Measurements from ENCODE around the gene SORCS1. TPM values are rescaled to one million over a fixed set of nuclear protein-coding genes. Genes with fewer than 3 reads are reported as not detected.

The SORCS1 gene
- total RNA-seq, 1 experiment from 2014 or later, result 1.7 TPM

- Mint-ChIP-seq H3K27me3 (ENCODE audit: low read depth) (no peaks in the 10 kb centered on the region), H3K9me3 (no peaks in the 10 kb centered on the region), H3K27ac (no peak overlapping the region), H3K36me3 (ENCODE audit: insufficient read depth in 1 of 3, low read depth in 3 of 3) (no peaks in the 10 kb centered on the region), H3K4me3 (no peak overlapping the region), H3K4me1 (peaks cover 15% of the 10 kb centered on the region in 2 experiments)
- no peak overlapping the region for H3K14ac ChIP-seq (ENCODE audit: insufficient read depth, low read length)
- no CpG with 5 or more reads among the region's 2 CpGs for WGBS (ENCODE audit: extremely low coverage, insufficient read length, low lambda C conversion rate)
- H3K23me2 ChIP-seq (ENCODE audit: insufficient read length, low read depth, low read length, poor library complexity, severe bottlenecking), result no peaks in the 10 kb centered on the region
- H2AK5ac ChIP-seq (ENCODE audit: insufficient read length, low read length), result no peak overlapping the region
- no peak overlapping the region for H4K8ac ChIP-seq (replicated peaks; ENCODE audit: insufficient read length, low read depth, low read length)
- H3K9me3 ChIP-seq (ENCODE audit: control insufficient read depth, low read depth, low read length), result no peaks in the 10 kb centered on the region
- no peak overlapping the region for H3K4ac ChIP-seq (ENCODE audit: low read depth, low read length)
- H2BK5ac ChIP-seq (ENCODE audit: insufficient read length, low read length), result no peak overlapping the region
- H4K5ac ChIP-seq (ENCODE audit: insufficient read length, low read depth, low read length), result no peak overlapping the region
- no peak overlapping the region for H3K56ac ChIP-seq (ENCODE audit: insufficient read length, low read depth, low read length)
- H3K79me1 ChIP-seq (ENCODE audit: insufficient read depth, low read depth, low read length, poor library complexity, severe bottlenecking), result no peaks in the 10 kb centered on the region
- H3K23ac ChIP-seq (ENCODE audit: insufficient read length, low read depth, low read length), result no peak overlapping the region
- H3K27me3 ChIP-seq (ENCODE audit: insufficient read depth, low read length), result no peaks in the 10 kb centered on the region
- H3K79me2 ChIP-seq (ENCODE audit: insufficient read depth, low read length), result no peaks in the 10 kb centered on the region
- no peak overlapping the region for H3T11ph ChIP-seq (ENCODE audit: low read length)
- H3K27ac ChIP-seq (ENCODE audit: insufficient read length, low read depth, low read length), result no peak overlapping the region
- H2BK120ac ChIP-seq (ENCODE audit: low read depth, low read length, poor library complexity, severe bottlenecking), result no peak overlapping the region
- no peak overlapping the region for H2BK20ac ChIP-seq (ENCODE audit: low read depth, low read length, poor library complexity, severe bottlenecking)
- no peak overlapping the region for H2AFZ ChIP-seq (ENCODE audit: low read length)
- no peaks in the 10 kb centered on the region for H4K20me1 ChIP-seq (ENCODE audit: control insufficient read depth, insufficient read depth, insufficient read length)
- no peak for DNase-seq
- H3K4me1 ChIP-seq (ENCODE audit: insufficient read depth, low read length), result peaks cover 5% of the 10 kb centered on the region; the same call in 1 of the 2 replicates
- no peak for TF ChIP-seq CTCF (conservative IDR thresholded peaks at IDR 0.05)
- no peak overlapping the region for H3K9ac ChIP-seq (ENCODE audit: extremely low read depth, insufficient read length, low read length)
- H3K4me2 ChIP-seq (ENCODE audit: insufficient read depth, insufficient read length, low read length), result no peak overlapping the region
- no peak overlapping the region for H2BK15ac ChIP-seq (ENCODE audit: low read depth, low read length)
- H2BK12ac ChIP-seq (ENCODE audit: insufficient read length, low read depth, low read length), result no peak overlapping the region
- no peak overlapping the region for H3K18ac ChIP-seq (ENCODE audit: insufficient read length, low read depth, low read length)
- H4K91ac ChIP-seq (ENCODE audit: insufficient read length, low read depth, low read length), result no peak overlapping the region
Measured at GRCh38 chr10:107056182-107056581, 108.3 kb downstream of the SORCS1 start.

Measured in H9 (cell line).